Astrocyte of the spinal cord (primary cell): ENCODE measurements around the gene CCDC107.
A peak's percentile ranks its signal among the peaks of the same experiment; 100 is the strongest.

ENCODE experiments used
- DNase-seq: peaks from one replicate; pipeline ENCODE4 v3.0.0; 2011; ENCODE audit warnings: low read depth, low spot score
- H3K4me3 ChIP-seq: 2 replicates; pipeline ENCODE4 v1.5.1; 2011; ENCODE audit warnings: low read depth, mild to moderate bottlenecking, low read length, moderate library complexity
- CTCF ChIP-seq: IDR thresholded peaks from 2 replicates; pipeline ENCODE4 v1.5.1; 2012; ENCODE audit warnings: low read depth, mild to moderate bottlenecking, low read length, inconsistent platforms
- in situ Hi-C: cut with HindIII; loops from 2 replicates; pipeline ENCODE4 v1.10.0; 2017; ENCODE audit warnings: low sequenced_read_pairs

The CCDC107 gene

GRCh38 chr9:35657546-35658136 lies 451 bp upstream of the CCDC107 start, which contains the start of gene RMRP:
Gene RMRP (minus strand): TSS chr9:35658019.
- TF ChIP-seq CTCF = no peak
- DNase-seq = peak; percentile 100
- in situ Hi-C loops = no loop called here
- peak within 1 kb of the TSS; percentile 86 for H3K4me3 ChIP-seq

GRCh38 chr9:35658968-35659220 lies 802 bp downstream of the CCDC107 start:
- no peak for TF ChIP-seq CTCF
- in situ Hi-C loops = no loop called here
- H3K4me3 ChIP-seq = peak overlapping the region; percentile 86
- peak; percentile 64 for DNase-seq

GRCh38 chr9:35659340-35659739 lies 1.2 kb downstream of the CCDC107 start:
- H3K4me3 ChIP-seq = peak overlapping the region; percentile 86
- in situ Hi-C loops = no loop called here
- no peak for DNase-seq
- TF ChIP-seq CTCF = no peak

- TF ChIP-seq CTCF = peak; percentile 62
- in situ Hi-C loops = no loop called here
- no peak overlapping the region for H3K4me3 ChIP-seq
- DNase-seq = peak; percentile 49
Observed at GRCh38 chr9:35660966-35661415, 2.9 kb downstream of the CCDC107 start.

- in situ Hi-C loops = no loop called here
- no peak for DNase-seq
- H3K4me3 ChIP-seq = no peak overlapping the region
- no peak for TF ChIP-seq CTCF
Observed at GRCh38 chr9:35661756-35662350, 3.8 kb downstream of the CCDC107 start.

- in situ Hi-C loops = no loop called here
Observed at GRCh38 chr9:35662437-35662836, 4.3 kb downstream of the CCDC107 start.

More at GRCh38 chr9:35662437-35662836, 4.3 kb downstream of the CCDC107 start:
- DNase-seq = no peak
- H3K4me3 ChIP-seq = no peak overlapping the region
- TF ChIP-seq CTCF = no peak
